CD4-positive, alpha-beta T cell treated with Interleukin-17A for 4 hours (primary cell): ENCODE results near the gene ADGRG1.

Experiments used
- DNase-seq: peaks from one replicate; pipeline ENCODE4 v3.0.0-alpha.2; 2020; ENCODE audit warnings: mixed read lengths

ADGRG1 gene

GRCh38 chr16:57637424-57637823, 9.0 kb downstream of the ADGRG1 start:
- no peak for DNase-seq

DNA sequence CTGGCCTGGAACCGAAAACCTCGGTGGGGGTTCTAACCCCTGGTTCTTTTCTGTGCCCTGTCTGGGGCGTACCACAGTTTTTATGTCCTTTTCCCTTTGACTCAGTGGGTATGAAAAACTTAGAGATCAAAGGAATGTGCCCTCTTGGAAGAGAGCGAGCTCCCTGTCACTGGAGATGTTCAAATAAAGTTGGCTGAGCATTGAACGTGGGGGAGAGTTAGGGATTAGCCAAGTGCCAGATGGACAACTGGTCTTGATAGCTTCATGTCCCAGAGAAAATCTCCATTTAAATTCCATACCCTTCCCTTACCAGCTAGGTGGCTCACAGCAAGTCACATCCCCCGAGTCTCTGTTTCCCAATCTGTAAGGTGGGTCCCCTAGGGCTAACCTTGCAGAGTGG, 9.5 kb downstream of the ADGRG1 start:
- no peak for DNase-seq

DNA sequence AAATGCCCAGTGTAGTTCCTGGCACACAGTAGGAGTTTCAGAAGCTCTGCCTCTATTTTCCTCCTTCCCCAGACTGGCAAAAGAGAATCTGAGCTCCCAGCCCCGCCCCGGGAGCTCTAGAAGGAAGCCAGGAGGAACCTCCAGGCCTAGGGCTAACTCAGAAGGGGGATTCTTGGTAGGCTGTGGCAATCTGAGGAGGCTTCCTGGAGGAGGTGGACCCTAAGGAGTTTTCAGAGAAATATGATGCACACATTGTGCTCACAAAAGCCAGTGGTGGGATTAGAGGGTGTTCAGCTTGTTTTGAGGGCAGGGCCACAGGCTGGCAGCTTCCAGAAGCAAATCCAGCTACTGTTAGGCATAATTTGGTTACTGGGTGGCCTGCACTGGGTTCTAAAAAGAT, 10.0 kb downstream of the ADGRG1 start:
- DNase-seq, result no peak

- DNase-seq, result peak; percentile 9
These were observed 10.9 kb downstream of the ADGRG1 start for GRCh38 chr16:57639172-57639887.

DNA sequence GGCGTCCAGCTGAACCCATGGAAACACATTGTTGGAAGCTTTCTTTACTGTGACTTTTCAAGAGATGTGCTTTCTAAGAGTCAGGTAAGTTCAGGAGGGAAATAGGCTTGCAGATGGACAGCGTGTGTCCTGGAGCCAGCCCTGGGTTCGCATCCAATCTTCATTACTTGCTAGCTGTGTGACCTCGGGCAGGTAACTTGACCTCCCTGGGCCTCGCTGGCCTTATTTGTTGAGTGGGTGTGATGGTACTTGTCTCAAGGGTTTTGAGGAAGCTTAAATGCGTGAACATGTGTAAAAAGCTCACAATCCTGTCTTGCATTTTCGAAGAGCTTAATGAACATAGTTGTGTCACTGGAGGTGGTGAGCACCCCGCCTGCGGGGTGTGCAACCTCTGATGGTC, 11.8 kb downstream of the ADGRG1 start:
- DNase-seq, result no peak

GRCh38 chr16:57640612-57641011, 12.2 kb downstream of the ADGRG1 start:
- no peak for DNase-seq

- no peak for DNase-seq
These were observed 14.0 kb downstream of the ADGRG1 start for GRCh38 chr16:57642160-57643135.

GRCh38 chr16:57643147-57643874, 14.9 kb downstream of the ADGRG1 start:
- no peak for DNase-seq

DNA sequence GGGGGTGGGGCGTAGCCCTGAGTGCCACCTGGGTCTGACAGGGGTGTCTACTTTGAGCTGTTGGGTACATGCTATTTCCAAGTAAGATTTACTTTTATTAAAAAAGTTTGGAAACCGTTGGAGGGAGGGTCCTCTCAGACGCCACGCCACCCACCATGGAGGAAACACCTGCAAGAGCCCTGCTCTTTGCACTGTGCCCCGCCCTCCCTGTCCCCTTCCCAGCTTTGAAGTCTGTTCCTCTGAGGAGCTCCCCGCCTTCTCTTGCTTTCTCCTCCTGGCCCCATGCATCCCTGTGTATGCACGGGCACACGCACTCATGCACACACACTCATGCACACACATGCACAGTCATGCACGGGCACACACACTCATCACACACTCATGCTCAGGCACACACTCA, 15.5 kb downstream of the ADGRG1 start:
- no peak for DNase-seq

DNA sequence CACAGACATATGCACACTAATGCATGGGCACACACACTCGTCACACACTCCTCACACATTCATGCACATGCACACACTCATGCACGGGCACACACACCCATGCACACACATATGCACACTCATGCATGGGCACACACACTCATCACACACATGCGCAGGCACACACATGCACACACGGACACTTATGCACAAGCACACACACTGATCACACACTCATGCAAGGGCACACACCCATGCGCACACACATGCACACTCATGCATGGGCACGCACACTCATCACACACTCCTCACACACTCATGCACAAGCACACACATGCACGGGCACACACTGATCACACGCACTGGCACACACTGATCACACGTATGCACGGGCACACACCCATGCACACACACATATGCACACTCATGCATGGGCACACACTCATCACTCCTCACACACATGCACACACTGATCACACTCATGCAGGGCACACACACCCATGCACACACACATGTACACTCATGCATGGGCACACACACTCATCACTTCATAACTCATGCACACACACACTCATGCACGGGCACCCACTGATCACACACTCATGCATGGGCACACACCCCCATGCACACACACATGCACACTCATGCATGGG, 16.1 kb downstream of the ADGRG1 start:
- no peak for DNase-seq

- no peak for DNase-seq
These were observed 16.7 kb downstream of the ADGRG1 start for GRCh38 chr16:57645169-57645568.

GRCh38 chr16:57645691-57646387, 17.4 kb downstream of the ADGRG1 start:
- DNase-seq, result no peak

GRCh38 chr16:57646388-57647039, 18.1 kb downstream of the ADGRG1 start:
- no peak for DNase-seq

GRCh38 chr16:57647136-57647875, 18.9 kb downstream of the ADGRG1 start:
- DNase-seq, result no peak

GRCh38 chr16:57648125-57648524, 19.7 kb downstream of the ADGRG1 start:
- no peak for DNase-seq

DNA sequence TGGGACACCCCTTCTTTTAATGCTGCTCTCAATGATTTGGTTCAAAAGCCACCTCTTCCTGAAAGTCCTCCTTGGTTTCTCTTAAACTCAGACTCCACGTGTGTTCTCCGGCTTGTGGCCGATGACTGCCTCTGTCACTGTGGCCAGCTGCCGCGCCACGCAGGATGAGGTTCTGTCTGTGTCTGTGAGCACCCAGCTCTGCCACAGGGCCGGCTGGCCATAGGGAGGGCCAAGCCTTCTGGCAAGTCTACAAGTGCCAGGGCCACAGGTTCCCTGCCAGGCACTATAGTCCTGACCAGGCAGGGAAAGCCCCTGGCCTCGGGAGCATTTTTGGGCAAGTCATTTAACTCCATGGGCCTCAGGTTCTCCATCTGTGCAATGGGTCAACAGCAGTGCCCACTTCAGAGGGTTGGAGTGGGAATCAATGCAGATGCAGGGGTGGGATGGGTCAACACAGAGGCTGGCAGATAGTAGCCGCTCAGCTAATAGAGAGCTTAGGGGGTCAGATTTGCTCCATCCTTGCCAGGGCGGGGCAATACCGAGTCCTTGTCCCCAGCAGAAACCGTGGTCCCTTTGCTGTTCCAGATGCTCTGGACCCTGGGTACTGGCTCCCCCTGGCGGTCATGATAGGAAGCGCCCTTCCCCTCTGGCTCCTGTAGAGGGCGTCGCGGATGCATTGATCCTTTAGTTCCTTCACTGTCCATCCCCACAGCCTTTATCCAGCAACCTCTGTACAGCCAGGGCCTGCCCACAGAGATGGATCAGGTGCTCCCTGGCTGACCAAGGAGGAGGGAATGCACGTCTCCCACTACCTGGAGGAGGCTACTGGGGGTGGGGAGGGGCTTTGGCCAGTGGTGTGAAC, 20.4 kb downstream of the ADGRG1 start:
- DNase-seq, result peak; percentile 88

- DNase-seq, result no peak
These were observed 21.0 kb downstream of the ADGRG1 start for GRCh38 chr16:57649443-57649751.

DNA sequence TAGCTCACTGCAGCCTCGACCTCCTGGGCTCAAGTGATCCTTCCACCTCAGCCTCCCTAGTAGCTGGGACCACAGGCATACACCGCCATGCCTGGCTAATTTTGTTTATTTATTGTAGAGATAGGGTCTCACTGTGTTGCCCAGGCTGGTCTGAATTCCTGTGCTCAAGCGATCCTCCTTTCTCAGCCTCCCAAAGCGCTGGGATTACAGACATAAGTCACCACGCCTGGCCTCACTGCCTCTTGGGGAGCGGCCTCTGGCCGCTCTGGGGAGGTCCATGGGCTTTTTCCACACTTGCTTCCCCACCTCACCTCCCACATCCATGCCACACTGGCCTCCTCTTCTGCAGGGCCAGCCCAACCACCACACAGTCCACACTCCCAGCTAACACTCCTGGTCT, 21.4 kb downstream of the ADGRG1 start:
- no peak for DNase-seq

- DNase-seq, result peak; percentile 32
These were observed 23.2 kb downstream of the ADGRG1 start for GRCh38 chr16:57651344-57652333.
